Ishikawa (cell line): ENCODE results near the gene TRRAP.

Experiments used
- CEBPB ChIP-seq: IDR thresholded peaks from 2 replicates; pipeline ENCODE4 v1.6.1; 2012
- CREB1 ChIP-seq: IDR thresholded peaks from 2 replicates; pipeline ENCODE4 v1.6.1; 2012; ENCODE audit warnings: low read depth
- EGR1 ChIP-seq: IDR thresholded peaks from 2 replicates; pipeline ENCODE4 v1.6.1; 2012
- EP300 ChIP-seq: IDR thresholded peaks from 2 replicates; pipeline ENCODE4 v1.6.1; 2012; ENCODE audit warnings: borderline replicate concordance
- FOXM1 ChIP-seq: IDR thresholded peaks from 2 replicates; pipeline ENCODE4 v1.6.1; 2012; ENCODE audit warnings: low read depth, borderline replicate concordance
- MAX ChIP-seq: IDR thresholded peaks from 2 replicates; pipeline ENCODE4 v1.6.1; 2012
- NFIC ChIP-seq: IDR thresholded peaks from 2 replicates; pipeline ENCODE4 v1.6.1; 2012
- RAD21 ChIP-seq: IDR thresholded peaks from 2 replicates; pipeline ENCODE4 v1.6.1; 2012; ENCODE audit warnings: low read depth
- TAF1 ChIP-seq: IDR thresholded peaks from 2 replicates; pipeline ENCODE4 v1.6.1; 2012; ENCODE audit warnings: low read depth, mild to moderate bottlenecking
- TCF12 ChIP-seq: IDR thresholded peaks from 2 replicates; pipeline ENCODE4 v1.6.1; 2012; ENCODE audit warnings: low read depth
- TEAD4 ChIP-seq: IDR thresholded peaks from 2 replicates; pipeline ENCODE4 v1.6.1; 2012
- YY1 ChIP-seq: IDR thresholded peaks from 2 replicates; pipeline ENCODE4 v1.6.1; 2012; ENCODE audit warnings: low read depth
- ZBTB7A ChIP-seq: IDR thresholded peaks from 2 replicates; pipeline ENCODE4 v1.6.1; 2012; ENCODE audit warnings: low read depth
- TF ChIP-seq, protein P1 (sequence below): IDR thresholded peaks from 2 replicates; pipeline ENCODE4 v1.6.1; 2012; ENCODE audit warnings: low read depth, mild to moderate bottlenecking
- TF ChIP-seq, protein P2 (sequence below): IDR thresholded peaks from 2 replicates; pipeline ENCODE4 v1.6.1; 2012

TRRAP gene

GRCh38 chr7:98923512-98923911 is 45.2 kb downstream of the TRRAP start:
- no peak for TF ChIP-seq YY1
- TF ChIP-seq, protein P1, sequence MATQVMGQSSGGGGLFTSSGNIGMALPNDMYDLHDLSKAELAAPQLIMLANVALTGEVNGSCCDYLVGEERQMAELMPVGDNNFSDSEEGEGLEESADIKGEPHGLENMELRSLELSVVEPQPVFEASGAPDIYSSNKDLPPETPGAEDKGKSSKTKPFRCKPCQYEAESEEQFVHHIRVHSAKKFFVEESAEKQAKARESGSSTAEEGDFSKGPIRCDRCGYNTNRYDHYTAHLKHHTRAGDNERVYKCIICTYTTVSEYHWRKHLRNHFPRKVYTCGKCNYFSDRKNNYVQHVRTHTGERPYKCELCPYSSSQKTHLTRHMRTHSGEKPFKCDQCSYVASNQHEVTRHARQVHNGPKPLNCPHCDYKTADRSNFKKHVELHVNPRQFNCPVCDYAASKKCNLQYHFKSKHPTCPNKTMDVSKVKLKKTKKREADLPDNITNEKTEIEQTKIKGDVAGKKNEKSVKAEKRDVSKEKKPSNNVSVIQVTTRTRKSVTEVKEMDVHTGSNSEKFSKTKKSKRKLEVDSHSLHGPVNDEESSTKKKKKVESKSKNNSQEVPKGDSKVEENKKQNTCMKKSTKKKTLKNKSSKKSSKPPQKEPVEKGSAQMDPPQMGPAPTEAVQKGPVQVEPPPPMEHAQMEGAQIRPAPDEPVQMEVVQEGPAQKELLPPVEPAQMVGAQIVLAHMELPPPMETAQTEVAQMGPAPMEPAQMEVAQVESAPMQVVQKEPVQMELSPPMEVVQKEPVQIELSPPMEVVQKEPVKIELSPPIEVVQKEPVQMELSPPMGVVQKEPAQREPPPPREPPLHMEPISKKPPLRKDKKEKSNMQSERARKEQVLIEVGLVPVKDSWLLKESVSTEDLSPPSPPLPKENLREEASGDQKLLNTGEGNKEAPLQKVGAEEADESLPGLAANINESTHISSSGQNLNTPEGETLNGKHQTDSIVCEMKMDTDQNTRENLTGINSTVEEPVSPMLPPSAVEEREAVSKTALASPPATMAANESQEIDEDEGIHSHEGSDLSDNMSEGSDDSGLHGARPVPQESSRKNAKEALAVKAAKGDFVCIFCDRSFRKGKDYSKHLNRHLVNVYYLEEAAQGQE, result no peak
- TF ChIP-seq MAX, result no peak
- TF ChIP-seq ZBTB7A, result no peak
- no peak for TF ChIP-seq EGR1
- TF ChIP-seq TAF1, result no peak
- TF ChIP-seq FOXM1, result no peak
- TF ChIP-seq NFIC, result no peak
- TF ChIP-seq CREB1, result no peak

- TF ChIP-seq FOXM1, result no peak
- no peak for TF ChIP-seq TEAD4
- TF ChIP-seq TAF1, result no peak
- no peak for TF ChIP-seq YY1
- no peak for TF ChIP-seq EP300
- TF ChIP-seq MAX, result no peak
- no peak for TF ChIP-seq CEBPB
- no peak for TF ChIP-seq ZBTB7A
- no peak for TF ChIP-seq NFIC
- no peak for TF ChIP-seq RAD21
- no peak for TF ChIP-seq EGR1
- TF ChIP-seq CREB1, result no peak
- TF ChIP-seq, protein P2, sequence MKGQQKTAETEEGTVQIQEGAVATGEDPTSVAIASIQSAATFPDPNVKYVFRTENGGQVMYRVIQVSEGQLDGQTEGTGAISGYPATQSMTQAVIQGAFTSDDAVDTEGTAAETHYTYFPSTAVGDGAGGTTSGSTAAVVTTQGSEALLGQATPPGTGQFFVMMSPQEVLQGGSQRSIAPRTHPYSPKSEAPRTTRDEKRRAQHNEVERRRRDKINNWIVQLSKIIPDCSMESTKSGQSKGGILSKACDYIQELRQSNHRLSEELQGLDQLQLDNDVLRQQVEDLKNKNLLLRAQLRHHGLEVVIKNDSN, result no peak
- TF ChIP-seq, protein P1, result no peak
- no peak for TF ChIP-seq TCF12
Observed at GRCh38 chr7:98927125-98927524, 48.8 kb downstream of the TRRAP start.

DNA sequence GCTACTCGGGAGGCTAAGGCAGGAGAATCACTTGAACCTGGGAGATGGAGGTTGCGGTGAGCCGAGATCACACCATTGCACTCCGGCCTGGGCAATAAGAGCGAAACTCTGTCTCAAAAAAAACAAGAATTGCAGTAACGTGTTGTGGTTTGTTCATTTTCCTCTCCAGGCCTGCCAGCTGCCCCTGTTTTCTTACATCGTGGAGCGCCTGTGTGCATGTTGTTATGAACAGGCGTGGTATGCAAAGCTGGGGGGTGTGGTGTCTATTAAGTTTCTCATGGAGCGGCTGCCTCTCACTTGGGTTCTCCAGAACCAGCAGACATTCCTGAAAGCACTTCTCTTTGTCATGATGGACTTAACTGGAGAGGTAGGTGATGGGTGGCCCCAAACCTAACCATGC is 52.1 kb downstream of the TRRAP start:
- TF ChIP-seq, protein P2, result no peak
- no peak for TF ChIP-seq ZBTB7A
- TF ChIP-seq EGR1, result no peak
- no peak for TF ChIP-seq MAX
- TF ChIP-seq TAF1, result no peak
- no peak for TF ChIP-seq FOXM1
- no peak for TF ChIP-seq CREB1
- TF ChIP-seq NFIC, result no peak
- TF ChIP-seq CEBPB, result no peak
- TF ChIP-seq TEAD4, result no peak
- TF ChIP-seq RAD21, result no peak
- TF ChIP-seq, protein P1, result no peak
- TF ChIP-seq EP300, result no peak
- TF ChIP-seq TCF12, result no peak
- TF ChIP-seq YY1, result no peak

GRCh38 chr7:98930921-98931320 is 52.6 kb downstream of the TRRAP start:
- TF ChIP-seq FOXM1 (no peak), RAD21 (no peak), EGR1 (no peak), TAF1 (no peak), ZBTB7A (no peak), EP300 (no peak), TCF12 (no peak), MAX (no peak), CREB1 (no peak), TEAD4 (no peak), CEBPB (no peak), NFIC (no peak), YY1 (no peak)
- TF ChIP-seq, protein P2, result no peak
- TF ChIP-seq, protein P1, result no peak
